Testis (tissue), 3 donors: ENCODE data around the gene AGO3. TPM values are rescaled to one million over a fixed set of nuclear protein-coding genes. Genes with fewer than 3 reads are reported as not detected.

Experiments
- DNase-seq: peaks from one replicate; pipeline ENCODE4 v3.0.0-alpha.2; 2019
- H3K27ac ChIP-seq, 2 donors: fragments of 200-600 bp; sonication (generic); one replicate each; pipeline ENCODE4 v1.5.1; 2019
- H3K27me3 ChIP-seq: fragments of 200-600 bp; sonication (generic); one replicate; pipeline ENCODE4 v1.5.1; 2019
- H3K36me3 ChIP-seq: fragments of 200-600 bp; sonication (generic); one replicate; pipeline ENCODE4 v1.5.1; 2017; ENCODE audit warnings: low read depth; ENCODE audit errors: missing control alignments
- H3K4me1 ChIP-seq: fragments of 200-600 bp; sonication (generic); one replicate; pipeline ENCODE4 v1.5.1; 2019
- H3K4me3 ChIP-seq, 2 donors: fragments of 200-600 bp; sonication (generic); one replicate each; pipeline ENCODE4 v1.5.1; 2017 to 2019
- H3K9me3 ChIP-seq: fragments of 200-600 bp; sonication (generic); one replicate; pipeline ENCODE4 v1.5.1; 2017
- CTCF ChIP-seq, 3 experiments: fragments of 450-650 bp in 2 of 3; fragments of 200-600 bp in 1 of 3; sonication (generic) in 1 of 3; IDR thresholded peaks; one replicate each; pipeline ENCODE4 v1.5.1; 2016 to 2019; ENCODE audit warnings: antibody characterized with exemption in 3 of 3, mild to moderate bottlenecking in 2 of 3, moderate library complexity in 1 of 3
- POLR2A ChIP-seq: fragments of 450-650 bp; IDR thresholded peaks from one replicate; pipeline ENCODE4 v1.6.1; 2017; ENCODE audit warnings: antibody characterized with exemption, mild to moderate bottlenecking, moderate library complexity
- WGBS, 2 donors: methylation state at CpG; one replicate each; pipeline ENCODE4 v1.1.5; 2018; 5-methylcytosine and 5-hydroxymethylcytosine counted together
- intact Hi-C: fragments of 100-400 bp; cut with DNase I; formaldehyde crosslinking; loops from one replicate; pipeline ENCODE4 v1.15.1; 2023; ENCODE audit warnings: low total_unique reads
- polyA plus RNA-seq: library from polyadenylated mRNA; stranded (reverse); fragments of 350-450 nt; fragmentation: Illumina TruSeq; extraction: RNeasy Lipid Tissue Mini Kit (QIAGEN cat#74804); gene quantifications from one replicate; pipeline ENCODE4 v1.2.3, GENCODE V29; 2014; ENCODE audit warnings: low read depth, low replicate concordance; ENCODE audit not compliant: insufficient read depth
- total RNA-seq, 2 donors: library from RNA; depleted of rRNA; stranded (reverse); fragments of >200 nt; gene quantifications; one replicate each; pipeline ENCODE4 v1.2.3, GENCODE V29; 2016

Gene AGO3
- total and polyA plus RNA-seq, 3 donors from 2014 or later = 22.4 to 47.2 (median 42.6) TPM

- DNase-seq = no peak
- intact Hi-C loops = no loop called here
- H3K27me3 ChIP-seq = no peaks in the 10 kb centered on the region
- no peaks in the 10 kb centered on the region for H3K9me3 ChIP-seq
- H3K4me3 ChIP-seq = no peak overlapping the region
- H3K36me3 ChIP-seq = no peaks in the 10 kb centered on the region
- no peak for TF ChIP-seq POLR2A
- no peak for TF ChIP-seq CTCF (IDR thresholded peaks at IDR 0.05)
- H3K4me1 ChIP-seq = no peaks in the 10 kb centered on the region
- H3K27ac ChIP-seq = no peak overlapping the region
Measured at GRCh38 chr1:36051821-36052220, 120.9 kb downstream of the AGO3 start.

- Histone ChIP-seq H3K4me1 (no peaks in the 10 kb centered on the region), H3K36me3 (no peaks in the 10 kb centered on the region), H3K4me3 (no peak overlapping the region), H3K27ac (no peak overlapping the region), H3K9me3 (no peaks in the 10 kb centered on the region), H3K27me3 (no peaks in the 10 kb centered on the region)
- no peak for DNase-seq
- TF ChIP-seq POLR2A (no peak), CTCF (IDR thresholded peaks at IDR 0.05) (no peak)
- intact Hi-C loops = no loop called here
Measured at GRCh38 chr1:36053978-36054377, 123.1 kb downstream of the AGO3 start.

GRCh38 chr1:36055706-36056105, 124.8 kb downstream of the AGO3 start:
- Histone ChIP-seq H3K4me1 (no peaks in the 10 kb centered on the region), H3K27ac (no peak overlapping the region), H3K9me3 (no peaks in the 10 kb centered on the region), H3K27me3 (no peaks in the 10 kb centered on the region), H3K36me3 (no peaks in the 10 kb centered on the region), H3K4me3 (no peak overlapping the region)
- no peak for TF ChIP-seq CTCF (IDR thresholded peaks at IDR 0.05)
- TF ChIP-seq POLR2A = no peak
- intact Hi-C loops = no loop called here
- 85 to 94% methylated on average over 5 of the region's 5 CpGs for WGBS, 2 donors
- DNase-seq = no peak

- no peak overlapping the region for H3K4me3 ChIP-seq
- no peaks in the 10 kb centered on the region for H3K4me1 ChIP-seq
- WGBS, 2 donors = 94 to 100% methylated on average over 1 of the region's 1 CpG
- no peaks in the 10 kb centered on the region for H3K9me3 ChIP-seq
- no peak for TF ChIP-seq POLR2A
- TF ChIP-seq CTCF (IDR thresholded peaks at IDR 0.05) = no peak
- intact Hi-C loops = no loop called here
- DNase-seq = no peak
- H3K27me3 ChIP-seq = no peaks in the 10 kb centered on the region
- no peak overlapping the region for H3K27ac ChIP-seq
- H3K36me3 ChIP-seq = no peaks in the 10 kb centered on the region
Measured at GRCh38 chr1:36062315-36062714, 131.4 kb downstream of the AGO3 start.

- intact Hi-C loops = no loop called here
- TF ChIP-seq POLR2A = no peak
- TF ChIP-seq CTCF (IDR thresholded peaks at IDR 0.05) = no peak
- DNase-seq = no peak
- Histone ChIP-seq H3K27ac (no peak overlapping the region), H3K27me3 (no peaks in the 10 kb centered on the region), H3K36me3 (no peaks in the 10 kb centered on the region), H3K4me3 (no peak overlapping the region), H3K4me1 (no peaks in the 10 kb centered on the region), H3K9me3 (no peaks in the 10 kb centered on the region)
Measured at GRCh38 chr1:36067871-36068270, 137.0 kb downstream of the AGO3 start.
